Measurements from ENCODE around the gene ARL15. TPM values are rescaled to one million over a fixed set of nuclear protein-coding genes. Genes with fewer than 3 reads are reported as not detected.

ARL15 gene
- total RNA-seq, 2 donors from 2014 or later, result 14.3 to 24.1 TPM

DNA sequence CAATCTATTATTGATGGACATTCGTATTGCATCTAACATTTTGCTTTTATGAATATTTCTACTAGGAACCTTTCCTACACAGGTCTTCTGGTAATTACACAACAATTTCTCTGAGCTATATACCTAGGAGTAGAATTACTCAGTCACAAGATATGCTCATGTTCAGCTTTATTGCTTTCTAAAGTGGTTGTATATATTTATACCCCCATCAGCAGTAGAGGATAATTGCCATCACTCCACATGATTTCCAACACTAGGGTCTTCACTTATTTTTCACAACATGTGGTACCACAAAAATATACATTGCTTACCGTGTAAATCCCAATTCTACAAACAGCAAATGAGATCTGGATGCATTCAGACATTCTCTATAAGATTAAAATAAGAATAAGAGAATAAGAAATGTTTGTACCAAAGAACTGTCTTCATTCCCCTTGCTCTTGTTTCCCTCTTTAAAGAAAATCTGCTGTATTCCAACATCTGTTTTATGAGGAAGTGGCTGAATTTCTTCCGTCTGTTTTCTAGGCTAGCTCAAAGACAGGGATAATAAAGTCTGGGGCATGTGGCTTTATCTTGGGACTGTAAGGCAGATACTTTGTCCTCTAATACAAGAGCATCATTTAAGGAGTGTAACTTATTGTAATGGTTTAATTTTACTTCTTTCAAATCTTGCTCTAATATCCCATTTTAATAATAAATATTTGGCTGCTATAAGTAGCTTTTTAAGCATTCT is 28.2 kb downstream of the ARL15 start:
- H3K4me3 ChIP-seq, result no peak overlapping the region
- no peak for TF ChIP-seq POLR2A (IDR thresholded peaks at IDR 0.05)
- TF ChIP-seq, protein P1, sequence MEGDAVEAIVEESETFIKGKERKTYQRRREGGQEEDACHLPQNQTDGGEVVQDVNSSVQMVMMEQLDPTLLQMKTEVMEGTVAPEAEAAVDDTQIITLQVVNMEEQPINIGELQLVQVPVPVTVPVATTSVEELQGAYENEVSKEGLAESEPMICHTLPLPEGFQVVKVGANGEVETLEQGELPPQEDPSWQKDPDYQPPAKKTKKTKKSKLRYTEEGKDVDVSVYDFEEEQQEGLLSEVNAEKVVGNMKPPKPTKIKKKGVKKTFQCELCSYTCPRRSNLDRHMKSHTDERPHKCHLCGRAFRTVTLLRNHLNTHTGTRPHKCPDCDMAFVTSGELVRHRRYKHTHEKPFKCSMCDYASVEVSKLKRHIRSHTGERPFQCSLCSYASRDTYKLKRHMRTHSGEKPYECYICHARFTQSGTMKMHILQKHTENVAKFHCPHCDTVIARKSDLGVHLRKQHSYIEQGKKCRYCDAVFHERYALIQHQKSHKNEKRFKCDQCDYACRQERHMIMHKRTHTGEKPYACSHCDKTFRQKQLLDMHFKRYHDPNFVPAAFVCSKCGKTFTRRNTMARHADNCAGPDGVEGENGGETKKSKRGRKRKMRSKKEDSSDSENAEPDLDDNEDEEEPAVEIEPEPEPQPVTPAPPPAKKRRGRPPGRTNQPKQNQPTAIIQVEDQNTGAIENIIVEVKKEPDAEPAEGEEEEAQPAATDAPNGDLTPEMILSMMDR (IDR thresholded peaks at IDR 0.05), result no peak
- no peak for ATAC-seq
- H3K27me3 ChIP-seq, result no peaks in the 10 kb centered on the region
- WGBS, 2 donors, result 89 to 91% methylated on average over 3 of the region's 3 CpGs
- H3K9me3 ChIP-seq, result no peaks in the 10 kb centered on the region
- no peaks in the 10 kb centered on the region for H3K4me1 ChIP-seq
- H3K36me3 ChIP-seq (replicated peaks in 1 of 2; ENCODE audit: insufficient read depth in 1 of 2, low read depth in 2 of 2), result no peaks in the 10 kb centered on the region
- no peak overlapping the region for H3K27ac ChIP-seq
- intact Hi-C loops (cut with DNase I), result no loop called here
- DNase-seq, result no peak

DNA sequence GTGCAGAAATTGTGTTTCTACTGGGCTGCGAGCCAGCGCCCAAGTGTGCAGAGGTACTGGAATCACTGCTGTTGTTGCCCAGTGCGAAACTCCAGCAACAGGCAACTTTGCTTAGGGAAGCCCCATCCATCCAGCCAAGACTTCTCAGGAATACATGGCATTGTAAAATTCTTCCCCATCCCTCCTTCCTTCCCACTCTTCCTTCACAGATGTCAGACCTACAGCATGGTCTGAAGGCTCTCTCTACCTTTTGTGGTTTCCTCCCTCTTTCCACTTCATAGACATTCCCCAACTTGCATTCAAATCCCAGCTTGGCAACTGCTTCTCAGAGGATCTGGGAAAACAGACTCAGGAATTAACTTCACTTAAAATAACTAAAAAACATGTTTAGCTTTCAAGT is 30.4 kb downstream of the ARL15 start:
- no peak for TF ChIP-seq POLR2A (IDR thresholded peaks at IDR 0.05)
- TF ChIP-seq, protein P1 (IDR thresholded peaks at IDR 0.05), result no peak
- H3K4me1 ChIP-seq, result no peaks in the 10 kb centered on the region
- H3K4me3 ChIP-seq, result no peak overlapping the region
- intact Hi-C loops (cut with DNase I), result no loop called here
- no peaks in the 10 kb centered on the region for H3K36me3 ChIP-seq (replicated peaks in 1 of 2; ENCODE audit: insufficient read depth in 1 of 2, low read depth in 2 of 2)
- 86 to 100% methylated on average over 3 of the region's 3 CpGs for WGBS, 2 donors
- no peaks in the 10 kb centered on the region for H3K9me3 ChIP-seq
- DNase-seq, result no peak
- ATAC-seq, result no peak
- H3K27me3 ChIP-seq, result no peaks in the 10 kb centered on the region
- no peak overlapping the region for H3K27ac ChIP-seq

DNA sequence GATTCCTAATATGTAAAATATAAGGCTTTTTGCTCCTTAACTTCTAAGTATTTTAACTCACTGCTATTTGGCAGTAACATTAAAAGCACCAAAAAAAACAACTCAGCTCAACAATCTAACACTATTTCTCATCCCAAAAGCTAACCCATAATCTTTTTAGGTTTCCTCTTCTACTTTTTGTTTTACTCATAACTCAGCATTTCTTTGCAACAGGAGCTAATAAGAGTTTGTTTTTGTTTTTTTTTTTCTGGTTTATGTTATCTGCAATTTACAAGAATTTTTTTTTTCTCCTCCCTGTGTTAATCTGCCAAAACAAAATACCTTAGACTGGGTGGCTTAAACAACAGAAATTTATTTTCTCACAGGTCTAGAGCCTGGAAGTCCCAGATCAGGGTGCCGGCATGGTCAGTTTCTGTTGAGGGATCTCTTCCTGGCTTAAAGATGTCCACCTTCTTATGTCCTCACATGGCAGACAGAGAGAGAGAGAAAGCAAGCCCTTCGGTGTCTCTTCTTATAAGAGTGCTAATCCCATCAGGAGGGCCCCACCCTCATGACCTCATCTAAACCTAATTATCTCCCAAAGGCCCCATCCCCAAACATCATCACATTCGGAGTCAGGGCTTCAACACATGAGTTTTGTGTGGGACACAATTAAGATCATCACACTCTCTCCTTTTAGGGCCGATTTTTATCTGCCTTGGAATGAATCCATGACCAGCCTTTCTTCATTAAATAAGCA is 31.2 kb downstream of the ARL15 start:
- Histone ChIP-seq H3K4me1 (no peaks in the 10 kb centered on the region), H3K36me3 (replicated peaks in 1 of 2; ENCODE audit: insufficient read depth in 1 of 2, low read depth in 2 of 2) (no peaks in the 10 kb centered on the region), H3K27me3 (no peaks in the 10 kb centered on the region), H3K27ac (no peak overlapping the region), H3K9me3 (no peaks in the 10 kb centered on the region), H3K4me3 (no peak overlapping the region)
- ATAC-seq (no peak), DNase-seq (no peak)
- WGBS, 2 donors, result 70 to 76% methylated on average over 4 of the region's 4 CpGs
- intact Hi-C loops (cut with DNase I), result no loop called here
- TF ChIP-seq POLR2A (IDR thresholded peaks at IDR 0.05), result no peak
- TF ChIP-seq, protein P1 (IDR thresholded peaks at IDR 0.05), result no peak

DNA sequence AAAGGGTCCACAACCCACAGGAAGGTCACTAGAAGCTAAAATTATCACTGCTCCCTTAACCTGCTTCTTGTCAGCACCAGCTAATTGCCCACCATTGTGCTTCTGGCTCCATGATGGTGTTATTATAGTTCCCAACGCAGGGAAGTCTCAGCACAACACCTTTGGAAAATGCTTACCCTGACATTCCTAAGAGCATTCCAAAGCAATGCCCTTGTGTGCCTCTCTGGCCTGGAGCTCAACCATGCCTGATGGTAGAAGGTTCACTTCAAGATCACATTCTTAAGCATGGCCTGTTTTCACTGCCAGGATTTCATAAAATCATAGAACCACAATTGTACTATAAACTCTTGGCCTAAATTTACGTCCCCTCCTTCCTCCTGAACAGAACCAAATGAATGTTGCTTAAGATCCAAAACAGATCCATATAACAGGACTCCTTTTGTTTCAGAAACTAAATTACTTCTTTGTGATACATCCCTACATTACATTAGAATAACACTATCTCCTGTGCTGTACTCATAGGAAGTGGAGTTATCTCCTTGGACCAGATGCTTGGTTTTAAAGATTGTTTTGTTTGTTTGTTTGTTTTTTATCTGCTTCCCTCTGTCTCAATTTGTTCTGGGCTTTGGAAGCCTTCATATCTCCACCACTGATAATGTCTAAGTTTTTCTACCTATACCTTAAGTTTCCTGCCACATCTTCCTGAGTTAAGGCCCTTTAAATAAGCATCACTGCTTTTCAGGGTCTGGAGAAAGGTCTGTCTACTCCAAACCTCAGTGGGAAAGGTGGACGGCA is 32.1 kb downstream of the ARL15 start:
- intact Hi-C loops (cut with DNase I), result no loop called here
- no peaks in the 10 kb centered on the region for H3K27me3 ChIP-seq
- no peaks in the 10 kb centered on the region for H3K36me3 ChIP-seq (replicated peaks in 1 of 2; ENCODE audit: insufficient read depth in 1 of 2, low read depth in 2 of 2)
- TF ChIP-seq, protein P1 (IDR thresholded peaks at IDR 0.05), result no peak
- no peak for TF ChIP-seq POLR2A (IDR thresholded peaks at IDR 0.05)
- no peak overlapping the region for H3K27ac ChIP-seq
- no peaks in the 10 kb centered on the region for H3K9me3 ChIP-seq
- H3K4me3 ChIP-seq, result no peak overlapping the region
- ATAC-seq, result no peak
- WGBS, 2 donors, result 74 to 78% methylated on average over 3 of the region's 3 CpGs
- no peak for DNase-seq
- H3K4me1 ChIP-seq, result no peaks in the 10 kb centered on the region
